ENCODE results near the gene AQP3.
A peak's percentile ranks its signal among the peaks of the same experiment; 100 is the strongest.
"Not testable (repeated sequence)": the region's sequence is repeated elsewhere in the genome, so short reads cannot be mapped to it uniquely, and the experiment has no call there.

Gene AQP3

DNA sequence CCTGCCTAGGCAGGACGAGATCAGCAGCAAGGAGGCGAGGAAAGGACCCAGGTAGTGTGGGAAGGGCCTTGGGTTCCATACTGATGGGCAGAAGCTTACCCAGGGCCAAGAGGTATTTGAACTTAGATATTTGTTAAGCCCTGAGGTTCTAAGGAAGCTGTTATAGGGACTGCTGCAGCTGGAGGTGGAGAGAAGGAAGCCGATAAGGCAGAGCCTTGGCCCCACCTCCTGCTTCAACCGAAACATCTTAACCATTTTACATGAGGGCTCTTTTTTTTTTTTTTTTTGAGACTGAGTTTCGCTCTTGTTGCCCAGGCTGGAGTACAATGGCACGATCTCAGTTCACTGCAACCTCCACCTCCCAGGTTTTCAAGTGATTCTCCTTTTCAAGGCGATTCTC, 8.6 kb upstream of the AQP3 start:
- no peaks in the 10 kb centered on the region for H4K20me1 ChIP-seq (ENCODE audit: insufficient read depth, low read length)
- no peaks in the 10 kb centered on the region for H3K9me2 ChIP-seq (ENCODE audit: low read depth, low read length)
- peaks cover 11% of the 10 kb centered on the region; the same call in 1 of the 2 replicates for H3K36me3 ChIP-seq (ENCODE audit: insufficient read depth, low read length)
- H3F3A ChIP-seq (ENCODE audit: insufficient read depth, low read length): no peaks in the 10 kb centered on the region
- H3K27ac ChIP-seq (ENCODE audit: low read depth, low read length, poor library complexity, severe bottlenecking): no peak overlapping the region
- H3K4me3 ChIP-seq (ENCODE audit: low read depth, low read length, poor library complexity, severe bottlenecking): no peak overlapping the region
- no peak overlapping the region for H3K9ac ChIP-seq (ENCODE audit: low read length)
- no peaks in the 10 kb centered on the region for H3K79me2 ChIP-seq (ENCODE audit: insufficient read depth, low read length)
- no peaks in the 10 kb centered on the region for H3K27me3 ChIP-seq (ENCODE audit: insufficient read depth, low read length)
- no peaks in the 10 kb centered on the region for H3K9me3 ChIP-seq (ENCODE audit: low read length)
- H3K4me1 ChIP-seq (ENCODE audit: insufficient read depth, low read length, severe bottlenecking): peaks cover 38% of the 10 kb centered on the region
- no peak overlapping the region for H3K4me2 ChIP-seq (ENCODE audit: low read length)
- TF ChIP-seq, protein P1, sequence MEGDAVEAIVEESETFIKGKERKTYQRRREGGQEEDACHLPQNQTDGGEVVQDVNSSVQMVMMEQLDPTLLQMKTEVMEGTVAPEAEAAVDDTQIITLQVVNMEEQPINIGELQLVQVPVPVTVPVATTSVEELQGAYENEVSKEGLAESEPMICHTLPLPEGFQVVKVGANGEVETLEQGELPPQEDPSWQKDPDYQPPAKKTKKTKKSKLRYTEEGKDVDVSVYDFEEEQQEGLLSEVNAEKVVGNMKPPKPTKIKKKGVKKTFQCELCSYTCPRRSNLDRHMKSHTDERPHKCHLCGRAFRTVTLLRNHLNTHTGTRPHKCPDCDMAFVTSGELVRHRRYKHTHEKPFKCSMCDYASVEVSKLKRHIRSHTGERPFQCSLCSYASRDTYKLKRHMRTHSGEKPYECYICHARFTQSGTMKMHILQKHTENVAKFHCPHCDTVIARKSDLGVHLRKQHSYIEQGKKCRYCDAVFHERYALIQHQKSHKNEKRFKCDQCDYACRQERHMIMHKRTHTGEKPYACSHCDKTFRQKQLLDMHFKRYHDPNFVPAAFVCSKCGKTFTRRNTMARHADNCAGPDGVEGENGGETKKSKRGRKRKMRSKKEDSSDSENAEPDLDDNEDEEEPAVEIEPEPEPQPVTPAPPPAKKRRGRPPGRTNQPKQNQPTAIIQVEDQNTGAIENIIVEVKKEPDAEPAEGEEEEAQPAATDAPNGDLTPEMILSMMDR (IDR thresholded peaks at IDR 0.05; ENCODE audit: low read length): no peak
- TF ChIP-seq EZH2 (IDR thresholded peaks at IDR 0.05; ENCODE audit: borderline replicate concordance, low read length): no peak
- H2AFZ ChIP-seq (ENCODE audit: low read length): no peak overlapping the region

DNA sequence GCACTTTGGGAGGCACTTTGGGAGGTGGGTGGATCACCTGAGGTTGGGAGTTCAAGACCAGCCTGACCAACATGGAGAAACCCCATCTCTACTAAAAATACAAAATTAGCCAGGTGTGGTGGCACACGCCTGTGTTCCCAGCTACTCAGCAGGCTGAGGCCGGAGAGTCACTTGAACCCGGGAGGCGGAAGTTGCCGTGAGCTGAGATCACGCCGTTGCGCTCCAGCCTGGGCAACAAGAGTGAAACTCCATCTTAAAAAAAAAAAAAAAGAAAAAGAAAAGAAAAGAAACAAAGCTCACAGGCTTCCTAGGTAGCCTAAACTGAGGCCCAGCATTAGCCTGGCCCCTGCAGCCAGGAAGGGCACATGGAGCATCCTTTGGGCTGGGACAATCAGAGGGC, 8.1 kb upstream of the AQP3 start:
- not testable (repeated sequence) for H2AFZ ChIP-seq (ENCODE audit: low read length); H3K9ac ChIP-seq (ENCODE audit: low read length); H3K36me3 ChIP-seq (ENCODE audit: insufficient read depth, low read length); H3K4me3 ChIP-seq (ENCODE audit: low read depth, low read length, poor library complexity, severe bottlenecking); H3K79me2 ChIP-seq (ENCODE audit: insufficient read depth, low read length); H3K27me3 ChIP-seq (ENCODE audit: insufficient read depth, low read length); H3K9me2 ChIP-seq (ENCODE audit: low read depth, low read length); H4K20me1 ChIP-seq (ENCODE audit: insufficient read depth, low read length); H3K27ac ChIP-seq (ENCODE audit: low read depth, low read length, poor library complexity, severe bottlenecking); H3K9me3 ChIP-seq (ENCODE audit: low read length); H3F3A ChIP-seq (ENCODE audit: insufficient read depth, low read length); H3K4me2 ChIP-seq (ENCODE audit: low read length)
- peaks cover 38% of the 10 kb centered on the region for H3K4me1 ChIP-seq (ENCODE audit: insufficient read depth, low read length, severe bottlenecking)

DNA sequence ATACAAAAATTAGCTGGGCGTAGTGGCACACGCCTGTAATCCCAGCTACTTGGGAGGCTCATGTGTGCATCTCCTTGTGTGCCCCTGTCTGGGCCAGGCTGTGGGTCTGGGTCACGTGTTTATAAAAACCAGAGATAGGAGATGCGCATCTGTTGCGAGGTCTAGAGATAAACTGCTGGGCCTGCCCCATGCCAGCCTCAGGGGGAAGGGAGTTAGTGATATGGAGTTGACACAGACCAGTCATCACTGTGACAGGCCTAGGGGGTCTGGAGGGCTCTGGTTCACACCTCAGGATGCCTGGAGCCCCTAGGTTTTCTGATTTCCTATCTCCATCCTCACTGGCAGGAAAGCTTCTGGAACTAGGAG, 7.3 kb upstream of the AQP3 start:
- H2AFZ ChIP-seq (ENCODE audit: low read length); H3K4me2 ChIP-seq (ENCODE audit: low read length): not testable (repeated sequence)
- peaks cover 38% of the 10 kb centered on the region for H3K4me1 ChIP-seq (ENCODE audit: insufficient read depth, low read length, severe bottlenecking)

DNA sequence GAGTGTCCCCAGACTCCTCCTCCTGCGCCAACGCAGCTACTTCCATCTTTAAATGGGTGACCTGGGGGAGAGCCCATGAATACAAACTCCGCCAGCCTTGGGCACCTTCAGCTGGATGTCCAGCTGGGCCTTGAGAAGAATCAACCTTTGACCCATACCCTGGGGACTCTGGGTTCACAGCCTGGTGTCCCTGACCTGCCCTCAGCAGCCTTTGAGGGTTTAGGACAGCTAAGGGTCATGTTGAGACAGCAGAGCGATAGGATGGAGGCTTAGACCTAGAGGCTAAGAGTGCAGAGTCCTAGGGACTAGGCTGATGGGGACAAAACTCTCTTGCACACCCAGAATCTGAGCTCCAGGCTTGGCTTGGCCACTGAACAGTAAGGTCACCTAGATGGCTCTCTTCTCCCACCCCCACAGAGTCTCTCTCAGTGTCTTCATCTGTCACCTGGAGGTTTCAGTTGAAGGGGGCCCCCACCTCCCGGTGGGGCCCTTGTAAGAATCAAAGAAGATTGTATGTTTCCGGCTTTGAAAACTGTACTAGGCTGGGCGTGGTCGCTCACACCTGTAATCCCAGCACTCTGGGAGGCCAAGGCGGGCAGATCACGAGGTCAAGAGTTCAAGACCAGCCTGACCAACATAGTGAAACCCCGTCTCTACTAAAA, 6.7 kb upstream of the AQP3 start:
- Histone ChIP-seq H3K4me1 (ENCODE audit: insufficient read depth, low read length, severe bottlenecking) (peaks cover 34% of the 10 kb centered on the region), H3K36me3 (ENCODE audit: insufficient read depth, low read length) (no peaks in the 10 kb centered on the region), H3K79me2 (ENCODE audit: insufficient read depth, low read length) (no peaks in the 10 kb centered on the region), H3K9ac (ENCODE audit: low read length) (no peak overlapping the region), H3K9me2 (ENCODE audit: low read depth, low read length) (no peaks in the 10 kb centered on the region), H3K9me3 (ENCODE audit: low read length) (no peaks in the 10 kb centered on the region), H2AFZ (ENCODE audit: low read length) (no peak overlapping the region), H3K27me3 (ENCODE audit: insufficient read depth, low read length) (no peaks in the 10 kb centered on the region), H4K20me1 (ENCODE audit: insufficient read depth, low read length) (no peaks in the 10 kb centered on the region), H3K4me2 (ENCODE audit: low read length) (no peak overlapping the region), H3F3A (ENCODE audit: insufficient read depth, low read length) (no peaks in the 10 kb centered on the region), H3K4me3 (ENCODE audit: low read depth, low read length, poor library complexity, severe bottlenecking) (no peak overlapping the region), H3K27ac (ENCODE audit: low read depth, low read length, poor library complexity, severe bottlenecking) (peak overlapping the region; percentile 68)
- TF ChIP-seq, protein P1 (IDR thresholded peaks at IDR 0.05; ENCODE audit: low read length): no peak
- no peak for TF ChIP-seq EZH2 (IDR thresholded peaks at IDR 0.05; ENCODE audit: borderline replicate concordance, low read length)

More for the DNA sequence above, 7.3 kb upstream of the AQP3 start:
- H3K9ac ChIP-seq (ENCODE audit: low read length); H3F3A ChIP-seq (ENCODE audit: insufficient read depth, low read length); H4K20me1 ChIP-seq (ENCODE audit: insufficient read depth, low read length); H3K36me3 ChIP-seq (ENCODE audit: insufficient read depth, low read length); H3K79me2 ChIP-seq (ENCODE audit: insufficient read depth, low read length); H3K27me3 ChIP-seq (ENCODE audit: insufficient read depth, low read length); H3K4me3 ChIP-seq (ENCODE audit: low read depth, low read length, poor library complexity, severe bottlenecking); H3K9me3 ChIP-seq (ENCODE audit: low read length); H3K9me2 ChIP-seq (ENCODE audit: low read depth, low read length): not testable (repeated sequence)
- H3K27ac ChIP-seq (ENCODE audit: low read depth, low read length, poor library complexity, severe bottlenecking): peak overlapping the region; percentile 68

Data from OCI-LY1 (cell line).